Dedifferentiated amniotic fluid mesenchymal stem cell (primary cell): ENCODE results near the gene CFAP410.

Source experiments
- DNase-seq: peaks from one replicate; pipeline ENCODE4 v3.0.0-alpha.2; 2016; ENCODE audit errors: extremely low spot score

Gene CFAP410

DNA sequence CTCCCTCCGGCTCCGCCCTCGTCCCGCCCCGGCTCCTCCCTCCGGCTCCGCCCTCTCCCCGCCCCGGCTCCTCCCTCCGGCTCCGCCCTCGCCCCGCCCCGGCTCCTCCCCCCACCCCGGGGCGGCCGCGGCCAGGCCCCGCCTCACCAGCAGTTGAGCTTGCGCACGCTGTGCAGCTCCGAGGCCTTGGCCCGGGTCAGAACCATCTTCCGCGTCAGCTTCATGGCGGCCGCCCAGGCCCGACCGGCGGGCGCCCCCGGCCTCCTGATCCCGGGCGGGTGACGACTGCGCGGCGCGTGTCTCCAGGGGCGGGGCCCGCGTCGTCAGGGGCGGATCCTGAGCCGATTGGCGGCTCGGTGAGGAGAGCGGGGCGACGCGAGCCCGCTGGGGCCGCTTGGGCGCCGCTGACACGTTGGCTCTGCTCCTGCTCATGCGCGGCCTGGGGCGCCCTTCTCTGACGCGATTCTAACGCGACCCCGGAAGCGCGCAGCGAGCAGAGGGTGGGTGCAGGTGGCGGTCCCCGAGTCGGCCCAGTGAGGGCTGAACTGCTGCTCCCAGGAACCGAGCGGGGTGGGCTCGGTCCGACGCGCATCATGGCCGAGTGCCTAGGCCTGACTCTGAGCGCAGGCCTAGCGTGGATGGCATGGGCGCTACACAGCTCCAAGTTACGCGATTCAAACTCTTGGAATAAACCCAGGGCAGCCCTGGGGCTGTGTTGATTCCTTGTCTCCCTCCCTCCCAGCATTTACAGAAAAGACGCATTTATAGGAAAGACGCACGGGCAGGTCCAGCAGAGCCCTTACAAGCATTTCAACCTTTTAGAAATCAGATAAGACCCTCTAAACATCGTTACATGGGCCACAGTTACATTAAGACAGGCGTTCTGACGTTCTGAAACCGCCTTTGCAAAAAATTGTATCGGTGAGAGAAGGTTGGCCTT lies at the start of gene CFAP410:
TSS of gene CFAP410 (minus strand) at position 420 of the 940 bp plus-strand sequence. CDS start at position 224, 196 bp downstream.
- peak; percentile 93 for DNase-seq

- no peak for DNase-seq
These were observed 45.8 kb upstream of the CFAP410 start for GRCh38 chr21:44384968-44385367.

- DNase-seq, result no peak
These were observed 44.0 kb upstream of the CFAP410 start for GRCh38 chr21:44383216-44383615.

DNA sequence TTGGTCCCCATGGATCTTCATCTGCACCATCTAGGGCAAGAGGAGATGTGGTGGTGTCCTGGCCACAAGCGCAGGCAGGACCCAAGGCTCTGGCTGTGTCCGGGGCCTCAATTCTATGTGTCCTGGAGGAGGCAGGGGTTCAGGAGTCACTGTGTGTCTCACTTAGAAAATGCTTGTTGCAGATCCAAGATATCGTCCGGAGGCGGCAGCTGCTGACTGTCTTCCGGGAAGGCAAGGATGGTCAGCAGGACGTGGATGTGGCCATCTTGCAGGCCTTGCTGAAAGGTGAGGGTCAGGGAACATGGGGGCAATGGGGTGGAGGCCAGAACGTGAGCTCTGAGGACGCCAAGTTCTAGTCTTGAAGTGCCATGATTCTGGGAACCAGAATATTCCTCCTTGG lies 43.3 kb upstream of the CFAP410 start:
- DNase-seq, result no peak

- DNase-seq, result no peak
These were observed 42.7 kb upstream of the CFAP410 start for GRCh38 chr21:44381874-44382273.

DNA sequence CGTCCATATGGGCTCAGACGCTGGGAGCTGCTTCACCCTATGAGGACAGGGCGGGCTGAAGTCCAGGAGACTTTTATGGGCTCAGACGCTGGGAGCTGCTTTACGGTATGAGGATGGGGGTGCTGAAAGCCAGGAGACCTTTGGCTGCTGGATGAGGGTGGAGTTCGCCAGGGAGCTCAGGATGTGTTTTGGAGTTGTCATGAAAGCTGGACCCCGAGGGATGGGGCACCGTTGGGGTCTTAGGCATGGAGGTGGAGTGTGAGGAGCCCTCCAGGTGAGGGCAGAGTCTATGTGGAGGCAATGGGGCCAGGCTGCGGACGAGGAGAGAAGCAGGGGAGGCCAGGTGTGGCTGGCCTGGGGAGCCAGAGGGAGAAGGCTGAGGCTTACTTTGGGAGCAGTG lies 41.7 kb upstream of the CFAP410 start:
- no peak for DNase-seq

GRCh38 chr21:44379991-44380865 lies 41.0 kb upstream of the CFAP410 start:
- no peak for DNase-seq

- DNase-seq, result no peak
These were observed 40.3 kb upstream of the CFAP410 start for GRCh38 chr21:44379515-44379848.

DNA sequence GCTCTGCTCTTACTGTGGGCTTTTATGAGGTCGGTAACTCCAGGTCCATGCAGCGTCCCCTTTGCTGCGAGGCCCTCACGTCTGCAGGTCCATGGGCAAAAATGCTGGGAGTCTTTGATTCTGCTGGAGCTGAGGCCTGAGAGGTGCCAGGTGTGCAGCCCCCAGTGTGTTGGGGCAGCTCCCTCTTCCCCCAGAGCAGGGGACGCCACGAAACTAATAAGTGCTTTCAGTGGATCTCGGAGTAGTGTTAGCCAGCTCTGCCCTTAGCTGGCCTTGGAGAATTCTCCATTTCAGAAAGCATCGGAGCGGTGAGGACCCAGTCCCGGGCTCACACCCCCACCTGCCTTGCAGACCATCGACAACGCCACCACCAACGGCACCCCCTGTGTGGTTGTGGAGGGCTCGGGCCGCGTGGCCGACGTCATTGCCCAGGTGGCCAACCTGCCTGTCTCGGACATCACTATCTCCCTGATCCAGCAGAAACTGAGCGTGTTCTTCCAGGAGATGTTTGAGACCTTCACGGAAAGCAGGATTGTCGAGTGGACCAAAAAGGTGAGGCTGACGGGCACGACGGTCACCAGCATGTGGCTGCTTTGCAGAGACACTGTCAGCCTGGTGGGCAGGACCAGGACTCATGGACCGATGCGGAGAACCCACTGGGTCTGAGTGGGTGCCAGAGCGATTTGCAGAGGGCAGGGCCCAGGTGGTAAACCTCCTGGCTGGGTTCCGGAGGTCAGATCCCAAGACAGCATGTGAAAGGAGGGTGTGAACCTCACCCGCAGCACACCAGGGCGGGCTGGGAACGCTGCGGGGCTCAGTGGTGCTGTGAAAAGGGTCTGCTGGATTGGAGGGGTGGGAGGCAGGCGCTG lies 39.7 kb upstream of the CFAP410 start:
- no peak for DNase-seq

DNA sequence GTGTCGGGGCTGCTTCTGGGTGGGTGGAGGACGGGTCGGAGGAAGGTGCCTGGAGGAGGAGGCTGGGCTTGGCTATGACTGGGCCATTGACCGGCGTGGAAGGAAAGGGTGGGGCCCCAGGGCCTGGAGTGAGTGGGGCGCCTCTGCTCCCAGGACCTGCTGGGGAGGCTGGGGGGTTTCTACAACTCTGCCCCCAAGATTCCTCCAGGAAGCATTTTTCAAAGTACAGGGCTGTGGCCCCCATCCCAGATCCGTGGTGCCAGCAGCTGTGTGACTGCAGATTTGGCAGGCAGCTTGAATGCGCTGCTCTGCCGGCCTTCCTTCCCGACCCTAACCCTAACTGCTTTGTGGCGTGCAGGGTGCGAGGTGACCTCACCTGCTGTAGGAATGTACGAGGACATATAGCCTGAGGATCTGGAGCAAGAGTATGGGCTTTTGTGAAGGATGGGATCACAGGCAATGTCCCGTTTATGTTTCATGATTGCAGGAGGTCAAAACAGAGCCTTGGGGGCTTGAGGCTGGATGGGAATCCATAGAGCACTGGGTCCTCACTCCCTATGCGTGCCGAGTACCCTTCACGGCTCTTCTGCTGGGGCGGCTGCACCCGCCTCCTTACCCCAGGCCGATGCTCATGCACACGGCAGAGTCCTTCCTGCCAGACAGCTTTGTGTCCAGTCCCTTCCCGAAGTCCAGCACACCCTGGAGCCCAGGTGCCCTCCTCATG lies 38.9 kb upstream of the CFAP410 start:
- no peak for DNase-seq

DNA sequence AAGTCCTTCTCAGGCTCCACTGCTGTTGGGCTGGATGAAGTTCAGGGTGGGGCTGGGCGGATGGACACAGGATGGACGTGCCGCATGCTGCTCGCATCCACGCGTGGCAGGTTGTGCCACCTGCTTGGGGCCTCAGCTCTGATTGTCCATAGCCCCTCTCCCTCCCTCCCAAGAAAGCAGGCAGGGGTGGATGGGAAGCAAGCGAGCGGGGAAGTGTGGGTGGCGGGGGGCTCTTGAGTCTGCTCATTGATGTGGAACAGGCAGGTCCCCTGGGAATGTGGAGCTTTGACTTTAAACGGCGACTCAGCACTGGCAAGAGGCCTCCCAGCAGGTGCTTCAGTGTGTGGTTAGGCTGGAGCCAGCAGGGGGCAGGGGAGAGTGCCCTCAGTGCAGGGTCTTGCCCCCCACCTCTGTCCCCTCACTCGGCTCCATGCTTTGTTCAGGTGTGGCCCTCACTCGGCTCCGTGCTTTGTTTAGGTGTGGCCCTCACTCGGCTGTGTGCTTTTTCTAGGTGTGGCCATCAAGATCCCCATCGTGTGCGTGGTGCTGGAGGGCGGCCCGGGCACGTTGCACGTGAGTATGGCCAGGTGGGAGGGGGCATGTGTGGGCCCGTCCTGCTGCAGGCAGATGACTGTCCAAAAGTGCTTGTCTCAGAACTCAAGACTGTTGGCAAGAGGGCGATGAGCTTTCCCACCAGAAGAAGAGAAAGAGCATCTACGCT lies 38.2 kb upstream of the CFAP410 start:
- DNase-seq, result no peak

GRCh38 chr21:44376606-44377005 lies 37.4 kb upstream of the CFAP410 start:
- no peak for DNase-seq

GRCh38 chr21:44375761-44376241 lies 36.6 kb upstream of the CFAP410 start:
- no peak for DNase-seq

DNA sequence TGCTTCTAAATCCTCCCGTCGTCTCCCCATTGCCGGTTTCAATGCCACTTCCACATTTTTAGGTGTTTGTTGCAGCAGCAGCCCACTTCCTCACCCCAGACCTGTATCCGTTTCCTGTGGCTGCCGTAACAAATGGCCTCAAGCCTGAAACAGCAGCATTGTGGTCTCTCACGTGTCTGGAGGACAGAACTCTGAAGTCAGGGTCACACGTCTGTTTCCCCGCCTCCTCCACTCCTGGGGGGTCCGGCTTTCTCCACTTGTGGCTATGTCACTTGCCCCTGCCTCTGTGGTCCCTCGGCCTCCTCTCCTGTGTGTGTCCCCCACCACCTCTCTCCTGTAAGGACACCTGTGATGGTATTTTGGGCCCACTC lies 36.1 kb upstream of the CFAP410 start:
- no peak for DNase-seq

DNA sequence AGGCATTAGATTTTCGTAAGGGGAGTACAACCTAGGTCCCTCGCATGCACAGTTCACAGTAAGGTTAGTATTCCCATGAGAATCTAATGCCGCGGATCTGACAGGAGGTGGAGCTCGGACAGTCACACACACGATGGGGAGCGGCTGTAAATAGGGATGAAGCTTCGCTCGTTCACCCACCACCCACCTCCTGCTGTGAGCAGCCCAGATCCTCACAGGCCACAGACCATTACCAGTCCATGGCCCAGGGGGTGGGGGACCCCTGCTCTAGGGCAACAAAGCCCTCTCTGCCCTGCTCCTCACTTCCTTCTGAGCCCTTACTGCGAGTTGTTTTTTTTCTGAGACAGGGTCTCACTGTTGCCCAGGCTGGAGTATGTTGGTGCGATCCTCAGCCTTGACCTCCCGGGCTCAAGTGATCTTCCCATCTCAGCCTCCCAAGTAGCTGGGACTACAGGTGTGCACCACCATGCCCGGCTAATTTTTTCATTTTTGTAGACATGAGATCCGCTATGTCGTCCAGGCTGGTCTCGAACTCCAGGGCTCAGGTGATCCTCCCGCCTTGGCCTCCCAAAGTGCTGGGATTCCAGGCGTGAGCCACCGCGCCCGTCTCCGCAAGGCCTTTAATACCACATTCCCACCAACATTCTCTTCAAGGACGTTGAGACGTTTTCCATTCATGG lies 35.6 kb upstream of the CFAP410 start:
- DNase-seq, result no peak

- no peak for DNase-seq
These were observed 33.4 kb upstream of the CFAP410 start for GRCh38 chr21:44372616-44373015.

GRCh38 chr21:44371596-44371995 lies 32.4 kb upstream of the CFAP410 start:
- no peak for DNase-seq

DNA sequence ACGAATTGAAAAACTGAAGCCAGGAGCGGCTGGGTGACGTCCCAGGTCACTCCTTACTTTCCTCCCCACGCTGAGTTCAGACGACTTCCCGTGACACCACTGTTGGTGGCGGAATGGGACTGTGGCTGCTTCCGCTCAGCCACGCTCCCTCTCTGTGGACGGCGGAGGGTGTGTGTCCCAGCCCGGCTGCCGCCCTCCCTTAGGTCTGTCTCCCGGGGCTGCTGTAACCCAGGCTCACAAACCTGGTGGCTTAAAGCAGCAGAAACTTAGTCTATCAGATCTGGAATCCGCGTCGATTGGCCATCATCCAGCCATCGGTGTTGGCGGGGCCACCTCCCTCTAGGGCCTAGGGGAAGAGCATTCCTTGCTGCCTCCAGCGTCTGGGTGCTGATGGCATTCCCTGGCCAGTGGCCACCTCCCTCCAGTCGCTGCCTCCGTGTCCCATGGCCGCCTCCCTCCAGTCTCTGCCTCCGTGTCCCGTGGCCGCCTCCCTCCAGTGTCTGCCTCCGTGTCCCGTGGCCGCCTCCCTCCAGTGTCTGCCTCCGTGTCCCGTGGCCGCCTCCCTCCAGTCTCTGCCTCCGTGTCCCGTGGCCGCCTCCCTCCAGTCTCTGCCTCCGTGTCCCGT lies 31.7 kb upstream of the CFAP410 start:
- DNase-seq, result no peak

DNA sequence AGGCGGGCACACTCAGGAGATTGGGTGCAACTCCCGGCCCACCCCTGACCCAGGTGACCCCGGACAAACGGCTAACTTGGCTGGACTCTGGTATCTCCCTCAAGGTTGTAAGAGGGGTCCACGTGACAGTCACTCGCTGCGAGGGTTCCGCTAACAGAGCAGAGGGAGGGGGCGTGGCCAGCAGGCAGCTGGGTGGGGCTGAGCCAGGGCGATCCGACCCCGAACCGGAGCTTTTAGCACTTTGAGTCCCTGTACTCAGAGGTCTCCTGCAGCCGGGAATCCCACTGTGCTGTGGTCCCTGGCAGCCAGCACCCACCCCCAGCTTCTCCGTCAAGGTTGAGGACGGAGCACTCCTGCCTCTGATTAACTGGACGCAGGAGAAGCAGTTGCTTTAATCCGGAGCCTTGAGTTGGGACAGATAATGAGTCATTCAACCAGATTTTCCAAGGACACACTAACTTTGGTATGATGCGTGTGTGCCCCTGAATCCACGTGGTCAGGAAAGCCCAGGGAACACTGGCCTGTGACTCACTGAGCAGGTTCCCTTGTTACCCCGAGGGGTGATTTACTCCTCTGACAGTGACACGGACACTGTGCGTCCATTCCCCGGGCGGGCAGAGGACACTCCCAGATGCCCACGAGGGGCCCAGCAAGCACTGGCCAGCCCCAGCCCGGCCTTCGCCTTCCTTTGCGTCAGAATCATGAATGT lies 31.0 kb upstream of the CFAP410 start:
- peak; percentile 26 for DNase-seq
